GM18499 (cell line): ENCODE data around the gene EXOC6.

ENCODE experiments used
- ATAC-seq: cut with Tn5 transposase; IDR thresholded peaks from one replicate; pipeline ENCODE4 v1.9.1; 2021; ENCODE audit warnings: moderate number of reproducible peaks; ENCODE audit not compliant: insufficient read depth, unreplicated experiment

Gene EXOC6, protein sequence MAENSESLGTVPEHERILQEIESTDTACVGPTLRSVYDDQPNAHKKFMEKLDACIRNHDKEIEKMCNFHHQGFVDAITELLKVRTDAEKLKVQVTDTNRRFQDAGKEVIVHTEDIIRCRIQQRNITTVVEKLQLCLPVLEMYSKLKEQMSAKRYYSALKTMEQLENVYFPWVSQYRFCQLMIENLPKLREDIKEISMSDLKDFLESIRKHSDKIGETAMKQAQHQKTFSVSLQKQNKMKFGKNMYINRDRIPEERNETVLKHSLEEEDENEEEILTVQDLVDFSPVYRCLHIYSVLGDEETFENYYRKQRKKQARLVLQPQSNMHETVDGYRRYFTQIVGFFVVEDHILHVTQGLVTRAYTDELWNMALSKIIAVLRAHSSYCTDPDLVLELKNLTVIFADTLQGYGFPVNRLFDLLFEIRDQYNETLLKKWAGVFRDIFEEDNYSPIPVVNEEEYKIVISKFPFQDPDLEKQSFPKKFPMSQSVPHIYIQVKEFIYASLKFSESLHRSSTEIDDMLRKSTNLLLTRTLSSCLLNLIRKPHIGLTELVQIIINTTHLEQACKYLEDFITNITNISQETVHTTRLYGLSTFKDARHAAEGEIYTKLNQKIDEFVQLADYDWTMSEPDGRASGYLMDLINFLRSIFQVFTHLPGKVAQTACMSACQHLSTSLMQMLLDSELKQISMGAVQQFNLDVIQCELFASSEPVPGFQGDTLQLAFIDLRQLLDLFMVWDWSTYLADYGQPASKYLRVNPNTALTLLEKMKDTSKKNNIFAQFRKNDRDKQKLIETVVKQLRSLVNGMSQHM

DNA sequence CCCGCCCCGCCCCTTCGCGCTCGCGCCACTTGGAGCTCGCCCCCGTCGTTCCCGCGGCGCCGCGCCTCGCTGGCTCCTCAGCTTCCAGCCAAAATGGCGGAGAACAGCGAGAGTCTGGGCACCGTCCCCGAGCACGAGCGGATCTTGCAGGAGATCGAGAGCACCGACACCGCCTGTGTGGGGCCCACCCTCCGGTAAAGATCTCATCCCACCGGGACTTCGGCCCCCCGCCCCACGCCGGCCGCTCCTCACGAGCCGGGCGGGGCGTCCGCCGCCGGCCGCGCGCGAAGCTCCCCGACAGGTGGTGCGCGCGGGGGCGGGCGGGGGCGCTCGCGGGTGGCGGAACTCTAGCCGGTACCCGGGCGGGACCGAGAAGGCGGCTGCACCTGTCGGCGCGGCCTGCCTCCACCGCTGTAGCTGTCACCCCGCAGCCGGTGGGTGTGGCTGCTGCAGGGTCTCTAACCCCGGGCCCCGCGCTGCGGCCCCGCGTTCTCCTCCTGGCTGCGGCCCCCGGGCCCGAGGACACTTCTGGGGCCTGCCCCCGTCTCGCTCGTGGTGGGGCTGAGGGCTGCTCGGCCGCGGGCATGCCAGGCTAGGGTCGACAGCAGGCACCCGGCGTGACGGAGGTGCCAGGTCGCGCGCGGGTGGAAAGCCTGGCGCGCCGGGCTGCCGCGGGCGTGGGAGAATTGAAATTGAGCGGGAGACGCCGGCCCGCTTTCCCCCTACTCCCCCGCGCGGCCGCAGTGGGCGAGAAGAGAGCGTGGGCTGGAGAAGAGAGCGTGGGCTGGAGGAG lies at the start of gene EXOC6:
Gene EXOC6, plus strand, starts transcription at position 80 of the 793 bp plus-strand sequence. Its CDS starts 14 bp downstream, at position 94.
- ATAC-seq = peak; percentile 41

DNA sequence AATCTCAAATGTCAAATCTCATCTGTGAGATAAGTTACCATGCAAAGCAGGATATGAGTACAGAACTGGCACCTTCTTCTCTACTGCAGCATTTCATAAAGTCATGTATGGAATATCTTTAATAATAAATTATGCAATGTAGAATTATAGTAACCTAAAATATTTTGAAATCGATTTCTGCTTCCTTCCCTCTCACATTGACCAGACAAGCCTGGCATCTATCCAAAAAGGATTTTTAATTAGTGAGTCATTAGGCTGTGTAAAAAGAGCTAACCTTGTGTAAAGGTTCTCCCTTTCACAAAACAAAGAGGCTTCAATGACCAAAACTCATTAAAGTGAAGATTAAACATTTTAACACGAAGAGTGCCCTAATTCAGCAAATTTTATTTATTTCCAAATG lies 48.8 kb upstream of the EXOC6 start:
- ATAC-seq = no peak

DNA sequence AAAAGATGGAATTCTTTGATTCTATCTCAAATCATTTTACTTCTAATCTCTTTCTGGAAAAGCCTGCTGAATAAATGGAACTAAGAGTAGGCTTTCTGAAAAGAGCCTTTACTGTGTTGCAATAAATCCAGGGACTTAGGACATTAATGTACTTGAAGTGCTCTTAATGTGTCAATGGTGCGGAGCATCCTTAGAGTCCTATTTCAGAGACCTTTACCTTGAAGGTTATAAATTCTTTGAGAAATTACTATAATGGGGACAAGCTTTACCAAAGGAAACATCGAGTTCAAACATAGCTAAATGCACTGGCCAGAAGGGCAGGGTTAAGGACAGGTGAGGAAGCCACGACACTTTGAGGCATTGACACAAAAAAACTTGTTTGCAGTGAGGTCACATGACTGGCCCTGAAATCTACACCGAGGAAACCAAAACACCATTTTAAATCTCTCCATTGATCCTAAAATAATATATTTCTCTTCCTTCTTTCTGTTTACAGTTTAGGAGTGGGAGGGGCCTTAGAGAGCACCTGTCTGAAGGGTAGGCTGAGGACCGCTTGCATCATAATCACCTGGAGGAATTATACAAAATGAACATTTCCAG lies 48.1 kb upstream of the EXOC6 start:
- ATAC-seq = no peak

DNA sequence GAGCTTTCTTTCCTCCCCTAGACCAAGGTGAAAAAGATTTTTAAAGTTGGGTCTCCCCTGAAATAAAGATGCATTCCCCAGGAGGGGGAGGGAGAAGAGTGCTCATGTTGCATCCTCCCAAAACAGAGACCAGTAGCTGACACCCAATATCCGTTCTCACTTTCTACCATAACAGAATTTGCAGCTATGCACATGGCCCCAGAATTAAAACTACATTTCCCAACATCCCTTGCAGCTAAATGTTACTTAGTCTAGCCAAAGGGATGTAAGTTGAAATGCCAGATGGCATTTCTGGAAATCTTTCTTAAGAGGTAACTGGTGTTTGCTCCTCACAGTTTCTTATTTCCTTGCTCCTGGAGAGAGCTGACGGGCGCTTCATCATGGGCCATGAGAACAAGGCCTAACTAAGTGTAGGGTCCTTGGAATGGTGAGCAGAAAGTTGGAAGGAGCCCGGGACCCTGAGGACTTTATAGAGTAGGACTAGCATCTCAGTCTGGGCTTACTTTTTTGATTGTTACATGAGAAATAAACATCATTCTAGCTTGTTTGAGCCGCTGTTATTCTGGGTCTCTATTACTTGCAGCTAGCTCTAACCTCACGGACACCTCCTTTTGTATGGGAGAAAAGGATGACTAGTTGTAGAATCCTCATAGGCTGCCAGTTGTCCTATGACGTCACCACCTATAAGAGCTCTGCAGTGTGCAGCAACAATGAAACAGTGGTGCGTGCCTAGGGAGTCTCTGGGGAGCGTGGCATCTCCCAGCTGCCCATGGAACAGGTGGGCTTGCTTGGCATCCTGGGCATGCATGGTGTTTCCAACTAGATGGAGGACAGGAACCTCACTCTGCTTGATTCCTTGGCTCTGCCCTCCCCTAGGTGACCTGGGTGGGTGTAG lies 46.1 kb upstream of the EXOC6 start:
- ATAC-seq = no peak

GRCh38 chr10:92809840-92810239 lies 38.5 kb upstream of the EXOC6 start:
- ATAC-seq = no peak

- ATAC-seq = peak; percentile 60
Measured at GRCh38 chr10:92810934-92811532, 37.3 kb upstream of the EXOC6 start.

- no peak for ATAC-seq
Measured at GRCh38 chr10:92811986-92812385, 36.3 kb upstream of the EXOC6 start.

GRCh38 chr10:92813979-92814378 lies 34.3 kb upstream of the EXOC6 start:
- ATAC-seq = no peak

DNA sequence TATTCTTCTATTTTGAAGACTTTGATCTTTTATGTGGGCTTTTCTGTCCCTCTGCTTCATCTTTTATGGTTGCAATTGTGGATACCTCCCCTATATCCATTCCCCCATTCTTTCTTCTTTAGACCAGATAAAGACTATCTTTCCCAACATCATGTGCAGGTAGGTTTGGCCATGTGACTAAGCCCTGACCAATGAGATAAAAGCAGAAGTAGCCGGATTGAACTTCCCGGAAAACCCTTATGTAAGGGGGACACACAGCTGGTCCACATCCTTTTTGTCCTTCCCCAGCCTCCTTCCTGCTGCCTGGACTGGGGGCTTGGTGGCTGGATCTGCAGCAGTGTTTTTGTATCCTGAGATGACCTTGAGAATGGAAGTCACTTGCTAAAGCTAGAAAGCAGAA lies 33.5 kb upstream of the EXOC6 start:
- no peak for ATAC-seq

GRCh38 chr10:92816091-92816531 lies 32.2 kb upstream of the EXOC6 start:
- no peak for ATAC-seq

- no peak for ATAC-seq
Measured at GRCh38 chr10:92822060-92822634, 26.2 kb upstream of the EXOC6 start.

- no peak for ATAC-seq
Measured at GRCh38 chr10:92822964-92823363, 25.4 kb upstream of the EXOC6 start.

DNA sequence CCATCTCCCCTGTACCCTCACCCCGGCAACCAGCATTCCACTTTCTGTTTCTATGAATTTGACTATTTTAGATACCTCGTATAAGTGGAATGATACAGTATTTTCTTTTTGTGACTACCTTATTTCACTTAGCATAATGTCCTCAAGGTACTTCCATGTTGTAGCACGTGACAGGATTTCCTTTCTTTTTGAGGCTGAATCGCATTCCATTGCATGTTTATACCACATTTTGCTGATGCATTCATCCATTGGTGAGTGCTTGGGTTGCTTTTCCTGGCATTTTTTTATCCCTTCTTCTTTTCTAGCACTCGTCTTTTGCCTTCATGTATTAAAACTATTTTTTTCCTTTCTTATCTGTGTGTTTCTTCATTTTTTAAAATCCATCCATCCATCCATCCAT lies 22.3 kb upstream of the EXOC6 start:
- no peak for ATAC-seq

DNA sequence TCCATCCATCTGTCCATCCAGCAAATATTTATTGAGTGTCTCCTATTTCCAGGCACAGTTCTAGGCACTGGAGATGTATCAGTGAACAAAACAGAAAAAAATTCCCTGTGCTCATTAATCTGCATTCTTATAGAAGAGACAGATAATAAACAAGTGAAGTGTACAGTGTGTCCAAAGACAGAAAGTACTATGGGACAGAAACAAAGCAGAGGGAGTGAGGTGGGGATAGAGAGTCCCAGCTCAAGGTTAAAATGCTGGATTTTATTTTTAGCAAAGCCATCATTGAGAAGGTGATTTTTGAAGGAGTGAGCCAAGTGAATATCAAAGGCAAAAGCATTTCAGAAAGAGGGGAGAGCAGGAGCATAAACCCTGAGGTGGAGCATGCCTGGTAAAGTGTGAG lies 21.8 kb upstream of the EXOC6 start:
- no peak for ATAC-seq

- no peak for ATAC-seq
Measured at GRCh38 chr10:92829042-92829785, 19.1 kb upstream of the EXOC6 start.

DNA sequence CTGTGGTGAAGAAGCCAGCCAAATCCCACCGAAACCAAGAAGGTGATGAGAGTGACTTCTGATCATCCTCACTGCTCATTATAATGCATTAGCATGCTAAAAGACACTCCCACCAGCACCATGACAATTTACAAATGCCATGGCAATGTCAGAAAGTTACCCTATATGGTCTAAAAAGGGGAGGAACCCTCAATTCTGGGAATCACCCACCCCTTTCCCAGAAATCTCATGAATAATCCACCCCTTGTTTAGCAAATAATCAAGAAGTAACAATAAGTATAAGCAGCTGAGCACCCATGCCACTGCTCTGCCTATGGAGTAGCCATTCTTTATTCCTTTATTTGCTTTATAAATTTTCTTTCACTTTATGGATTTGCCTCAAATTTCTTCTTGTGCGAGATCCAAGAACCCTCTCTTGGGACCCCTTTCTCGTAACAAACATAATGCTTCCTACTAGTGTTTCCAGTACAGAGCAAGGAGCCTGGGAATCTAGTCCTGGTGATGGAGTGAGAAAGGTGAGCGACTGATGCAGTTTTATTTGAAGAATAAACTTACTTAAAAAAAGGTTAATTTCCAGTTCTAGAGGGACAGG lies 18.4 kb upstream of the EXOC6 start:
- no peak for ATAC-seq
